Measurements from ENCODE around the gene CHRDL2.

Gene CHRDL2

DNA sequence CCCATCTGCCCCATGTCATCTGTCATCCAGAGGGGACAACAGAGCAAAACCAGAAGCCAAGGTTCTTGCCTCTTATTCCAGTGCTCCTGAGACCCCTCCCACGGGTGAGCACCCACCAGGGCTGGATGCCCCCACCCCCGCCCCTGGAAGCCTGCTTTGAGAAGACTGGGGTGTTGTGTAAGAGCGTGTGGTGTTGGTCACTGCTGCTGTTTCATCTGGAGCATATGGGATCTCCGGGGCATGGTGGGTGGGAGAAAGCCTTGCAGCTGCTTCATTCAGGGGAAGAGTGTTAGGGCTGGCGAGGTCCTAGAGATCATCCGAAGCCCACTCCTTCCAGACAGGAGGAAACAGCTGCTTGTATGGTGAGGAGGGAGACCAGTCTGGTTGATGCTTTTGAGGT is 54.1 kb downstream of the CHRDL2 start:
- DNase-seq (ENCODE audit: insufficient read length, low spot score) (no peak), FAIRE-seq (no peak)
- TF ChIP-seq, protein P1, sequence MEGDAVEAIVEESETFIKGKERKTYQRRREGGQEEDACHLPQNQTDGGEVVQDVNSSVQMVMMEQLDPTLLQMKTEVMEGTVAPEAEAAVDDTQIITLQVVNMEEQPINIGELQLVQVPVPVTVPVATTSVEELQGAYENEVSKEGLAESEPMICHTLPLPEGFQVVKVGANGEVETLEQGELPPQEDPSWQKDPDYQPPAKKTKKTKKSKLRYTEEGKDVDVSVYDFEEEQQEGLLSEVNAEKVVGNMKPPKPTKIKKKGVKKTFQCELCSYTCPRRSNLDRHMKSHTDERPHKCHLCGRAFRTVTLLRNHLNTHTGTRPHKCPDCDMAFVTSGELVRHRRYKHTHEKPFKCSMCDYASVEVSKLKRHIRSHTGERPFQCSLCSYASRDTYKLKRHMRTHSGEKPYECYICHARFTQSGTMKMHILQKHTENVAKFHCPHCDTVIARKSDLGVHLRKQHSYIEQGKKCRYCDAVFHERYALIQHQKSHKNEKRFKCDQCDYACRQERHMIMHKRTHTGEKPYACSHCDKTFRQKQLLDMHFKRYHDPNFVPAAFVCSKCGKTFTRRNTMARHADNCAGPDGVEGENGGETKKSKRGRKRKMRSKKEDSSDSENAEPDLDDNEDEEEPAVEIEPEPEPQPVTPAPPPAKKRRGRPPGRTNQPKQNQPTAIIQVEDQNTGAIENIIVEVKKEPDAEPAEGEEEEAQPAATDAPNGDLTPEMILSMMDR (IDR thresholded peaks at IDR 0.05; ENCODE audit: insufficient read depth, missing control alignments), result no peak

DNA sequence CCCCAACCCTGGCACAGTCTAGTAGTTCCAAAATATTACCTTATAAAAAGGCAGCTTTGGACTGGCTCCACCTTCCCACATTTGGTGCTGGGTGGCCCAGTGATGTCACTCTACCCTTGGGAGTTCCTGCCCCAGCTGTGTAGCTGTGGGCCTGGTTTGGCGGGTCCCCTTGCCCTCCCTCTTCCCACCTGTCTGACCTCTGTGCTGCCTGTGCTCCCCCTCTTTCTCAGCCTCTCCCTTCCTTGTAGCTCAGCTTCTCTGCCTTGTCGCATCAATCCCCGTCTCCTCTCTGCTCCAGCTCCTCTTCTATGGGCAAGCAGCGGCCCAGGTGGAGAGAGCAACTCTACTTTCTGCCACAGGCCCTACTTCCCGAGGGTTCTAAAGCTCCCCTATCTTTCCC is 54.6 kb downstream of the CHRDL2 start:
- FAIRE-seq, result no peak
- no peak for DNase-seq (ENCODE audit: insufficient read length, low spot score)
- TF ChIP-seq, protein P1 (IDR thresholded peaks at IDR 0.05; ENCODE audit: insufficient read depth, missing control alignments), result no peak

DNA sequence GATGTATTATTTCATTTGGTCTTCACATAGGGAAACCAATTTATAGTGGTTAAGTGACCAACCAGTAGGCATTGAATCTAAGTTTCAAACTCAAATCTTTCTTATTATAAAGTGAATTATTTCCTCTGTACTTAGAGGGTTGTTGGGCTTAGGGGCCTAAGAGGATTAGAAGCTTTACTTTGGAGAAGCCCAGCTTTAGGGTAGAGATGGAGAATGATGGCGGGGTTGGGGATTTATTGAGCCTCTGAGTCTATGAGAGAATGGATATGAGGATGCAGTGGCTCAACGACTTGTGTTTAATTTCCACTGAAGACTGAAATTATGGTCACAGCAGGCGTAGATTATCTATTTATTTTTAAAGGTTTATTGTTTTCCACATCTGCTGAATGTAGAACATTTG is 55.5 kb downstream of the CHRDL2 start:
- DNase-seq (ENCODE audit: insufficient read length, low spot score) (peak; percentile 78), FAIRE-seq (no peak)
- TF ChIP-seq, protein P1 (IDR thresholded peaks at IDR 0.05; ENCODE audit: insufficient read depth, missing control alignments), result no peak

DNA sequence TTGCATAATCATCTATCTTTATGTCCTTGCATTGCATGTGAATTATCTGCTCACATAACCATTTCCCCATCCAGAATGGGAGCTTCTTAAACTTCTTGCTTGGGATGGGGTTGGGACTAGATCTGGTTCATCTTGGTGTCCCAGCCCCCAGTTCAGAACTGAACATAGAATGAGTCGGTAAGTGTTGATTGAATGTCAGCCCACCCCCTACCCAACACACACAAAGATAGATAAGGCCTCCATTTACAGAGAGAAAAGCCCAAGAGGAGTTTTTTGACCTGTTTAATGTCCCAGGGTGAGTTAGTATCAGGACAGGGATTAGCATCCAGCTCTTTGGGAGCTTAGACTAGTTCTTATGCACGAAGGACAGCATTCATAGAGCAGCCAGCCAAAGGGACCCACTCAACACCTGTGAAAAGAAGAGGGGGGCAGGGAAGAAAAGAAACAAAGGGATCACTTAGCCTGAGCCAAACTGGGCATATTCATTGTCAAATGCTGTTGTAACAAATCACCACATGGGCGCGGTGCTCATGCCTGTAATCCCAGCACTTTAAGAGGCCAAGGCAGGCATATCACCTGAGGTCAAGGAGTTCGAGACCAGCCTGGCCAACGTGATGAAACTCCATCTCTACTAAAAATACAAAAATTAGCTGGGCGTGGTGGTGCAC is 57.4 kb downstream of the CHRDL2 start:
- FAIRE-seq (no peak), DNase-seq (ENCODE audit: insufficient read length, low spot score) (no peak)
- TF ChIP-seq, protein P1 (IDR thresholded peaks at IDR 0.05; ENCODE audit: insufficient read depth, missing control alignments), result no peak

DNA sequence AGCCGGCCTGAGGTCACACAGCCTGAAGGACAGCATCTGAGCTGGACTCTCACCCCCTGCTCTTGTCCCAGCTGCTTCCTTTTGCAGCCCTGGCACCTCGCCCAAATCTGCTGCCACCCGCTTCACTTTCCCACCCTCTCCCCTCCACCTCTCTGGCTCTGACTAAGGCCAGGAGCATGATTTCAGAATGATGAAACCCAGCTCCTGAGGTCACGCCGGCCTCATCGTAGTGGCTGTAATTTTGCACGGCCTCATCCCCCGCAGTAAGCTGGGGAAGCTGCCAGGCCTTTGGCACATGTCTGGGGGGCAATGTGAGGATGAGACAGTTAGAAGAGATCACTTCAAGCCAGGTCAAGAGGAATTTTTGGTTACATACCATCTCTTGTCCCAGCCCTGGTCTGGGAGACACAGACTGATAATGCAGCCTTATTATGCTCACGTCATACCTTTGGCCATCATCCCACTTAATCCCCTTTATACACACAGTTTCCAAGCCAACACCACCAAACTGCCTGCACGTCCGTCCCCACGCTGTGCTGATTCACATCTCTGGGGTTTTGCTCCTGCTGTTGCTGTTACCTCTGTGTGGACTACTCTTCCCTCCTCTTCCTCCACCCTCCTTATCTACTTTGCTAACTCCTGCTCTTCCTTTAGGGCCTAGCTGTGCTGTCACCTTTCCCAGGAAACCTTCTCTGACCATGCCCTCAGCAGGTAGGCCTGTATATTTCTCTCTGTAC is 58.1 kb downstream of the CHRDL2 start:
- FAIRE-seq, result no peak
- TF ChIP-seq, protein P1 (IDR thresholded peaks at IDR 0.05; ENCODE audit: insufficient read depth, missing control alignments), result no peak
- DNase-seq (ENCODE audit: insufficient read length, low spot score), result no peak

DNA sequence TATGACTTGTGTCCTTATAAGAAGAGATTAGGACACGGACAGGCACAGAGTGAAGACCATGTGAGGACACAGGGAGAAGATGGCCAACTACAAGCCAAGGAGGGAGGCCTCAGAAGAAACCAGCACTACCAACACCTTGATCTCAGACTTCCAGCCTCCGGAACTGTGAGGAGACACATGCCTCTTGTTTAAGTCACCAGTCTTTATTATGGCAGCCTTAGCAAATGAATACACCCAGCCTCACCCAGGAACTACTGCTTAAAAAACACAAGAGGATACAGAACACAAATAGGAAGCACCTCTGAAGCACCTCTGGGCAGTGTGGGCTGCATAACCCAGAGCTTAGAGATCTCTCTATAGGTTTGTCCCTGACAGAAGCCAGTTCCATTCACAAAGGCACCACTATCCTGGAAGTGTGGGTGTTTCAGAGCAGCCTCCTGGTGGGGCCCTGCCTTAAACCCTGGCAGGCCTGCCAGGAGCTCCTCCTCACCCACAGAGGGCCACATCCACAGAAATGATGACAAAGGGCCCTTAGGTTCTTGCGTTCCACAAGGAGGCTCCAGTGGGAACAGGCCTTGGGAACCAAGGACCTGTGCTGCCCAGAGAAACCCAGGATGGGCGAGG is 58.8 kb downstream of the CHRDL2 start:
- TF ChIP-seq, protein P1 (IDR thresholded peaks at IDR 0.05; ENCODE audit: insufficient read depth, missing control alignments), result no peak
- no peak for DNase-seq (ENCODE audit: insufficient read length, low spot score)
- no peak for FAIRE-seq
